Eye (tissue), 1 donor: ENCODE results near the gene ZNF616.
"Not testable (repeated sequence)": the region's sequence is repeated elsewhere in the genome, so short reads cannot be mapped to it uniquely, and the experiment has no call there.

Source experiments
- DNase-seq: peaks from one replicate; pipeline ENCODE4 v3.0.0-alpha.2; 2015

The ZNF616 gene

DNA sequence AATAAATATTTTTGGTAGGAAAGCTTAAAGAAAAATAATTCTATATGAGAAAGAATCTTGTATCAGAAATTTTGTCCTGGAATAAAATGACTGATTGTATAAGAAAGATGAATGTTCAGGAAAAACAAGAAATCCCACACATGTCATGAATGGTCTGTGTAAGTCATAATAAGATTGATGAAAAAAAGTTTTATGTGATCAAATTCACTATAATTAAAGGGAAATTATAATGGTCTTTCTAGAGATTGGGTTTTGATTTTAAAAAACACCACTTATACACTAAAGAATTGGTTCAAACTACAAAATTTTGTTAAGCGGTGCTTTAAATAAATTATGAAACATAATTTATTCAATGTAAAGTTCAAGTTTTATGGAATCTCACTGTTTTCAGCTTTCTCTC, 37.0 kb downstream of the ZNF616 start:
- no peak for DNase-seq

- no peak for DNase-seq
Observed at GRCh38 chr19:52101866-52102562, 37.7 kb downstream of the ZNF616 start.

- no peak for DNase-seq
Observed at GRCh38 chr19:52099497-52100138, 40.1 kb downstream of the ZNF616 start.

DNA sequence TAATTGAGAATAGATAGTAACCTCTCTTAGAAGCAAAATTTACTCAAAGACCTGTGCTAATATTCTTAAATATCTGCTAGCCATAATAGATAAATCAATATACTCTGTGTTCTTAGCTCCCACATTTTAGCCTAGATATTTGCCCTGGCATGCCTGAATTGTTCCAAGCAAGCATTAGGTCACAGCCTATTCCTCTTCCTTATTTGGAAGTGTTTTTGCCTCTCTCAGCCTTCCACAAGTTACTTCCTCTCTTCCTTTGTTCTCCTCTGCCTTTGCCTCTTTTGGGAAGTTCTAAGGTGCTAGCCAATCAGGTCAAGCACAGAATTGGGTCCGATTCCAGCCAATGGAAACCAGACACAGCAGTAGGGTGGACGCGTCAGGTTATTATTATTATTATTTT, 43.3 kb downstream of the ZNF616 start:
- not testable (repeated sequence) for DNase-seq

GRCh38 chr19:52095172-52096014, 44.3 kb downstream of the ZNF616 start, which contains the start of gene ZNF841:
Gene ZNF841 (minus strand): TSS chr19:52095765. CDS start chr19:52084801, 10,964 bp downstream.
- DNase-seq, result peak; percentile 95

DNA sequence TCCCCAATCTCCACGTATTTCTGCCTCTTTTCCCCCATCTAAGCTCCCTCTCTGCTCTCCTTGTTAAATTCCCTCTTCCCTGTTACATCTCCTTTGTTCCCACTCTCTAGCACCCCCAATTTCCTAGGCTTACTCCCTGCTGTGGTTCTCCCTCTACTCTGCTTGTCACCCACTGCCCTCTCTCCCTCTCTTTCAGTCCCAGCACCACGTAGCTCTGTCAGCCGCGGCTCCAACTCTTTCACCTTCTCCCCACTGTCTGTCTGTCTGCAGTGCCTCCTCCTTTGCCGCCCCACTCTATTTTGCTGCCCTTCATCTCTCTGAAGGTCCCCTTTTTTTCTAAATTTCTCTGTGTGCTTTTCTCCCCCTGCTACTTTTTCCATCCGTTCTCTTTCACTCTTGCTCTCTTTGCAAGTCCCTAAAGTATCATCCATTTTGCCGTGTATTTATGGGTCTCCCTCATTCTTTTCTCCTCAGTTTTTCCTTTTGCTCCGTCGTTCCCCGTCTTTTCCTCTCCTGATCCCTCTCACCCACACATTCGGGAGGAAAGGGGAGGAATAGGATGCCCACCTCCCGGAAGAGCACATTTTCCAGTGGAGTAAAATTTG, 45.1 kb downstream of the ZNF616 start:
- no peak for DNase-seq

DNA sequence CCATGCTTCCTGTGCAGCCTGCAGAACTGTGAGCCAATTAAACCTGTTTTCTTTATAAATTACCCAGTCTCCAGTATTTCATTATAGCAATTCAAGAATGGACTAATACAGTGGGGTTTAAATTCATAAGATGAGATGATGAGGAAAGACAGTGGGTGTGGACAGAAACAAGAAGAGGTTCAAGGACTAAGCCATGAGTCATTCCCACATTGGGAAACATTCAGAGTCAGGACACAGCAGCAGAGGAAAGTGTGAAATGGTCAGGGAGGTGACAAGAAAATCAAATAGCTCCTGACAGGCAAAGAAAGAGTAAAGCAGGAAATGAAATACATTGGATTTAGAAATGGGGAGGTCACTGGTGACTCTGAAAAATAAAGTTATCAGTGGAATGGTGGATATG, 53.3 kb downstream of the ZNF616 start:
- DNase-seq, result no peak

DNA sequence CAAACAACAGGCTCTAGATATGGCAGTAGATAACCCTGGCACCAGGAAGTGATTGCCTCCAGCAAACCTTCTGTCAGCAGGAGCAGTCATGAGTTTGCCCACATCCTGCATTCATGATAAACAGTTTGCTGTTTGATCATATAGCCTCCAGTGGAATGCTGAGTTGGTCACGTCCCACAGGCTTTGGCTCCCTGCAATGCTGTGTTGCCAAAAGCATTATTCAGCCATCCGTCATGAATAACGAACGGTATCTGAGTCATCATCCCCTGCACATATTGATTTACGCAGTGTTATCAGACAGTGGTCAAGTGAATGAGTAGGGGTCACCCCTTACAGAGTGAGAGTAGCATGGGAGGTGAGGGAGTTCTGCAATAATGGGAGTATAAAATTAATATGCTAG, 69.2 kb downstream of the ZNF616 start:
- DNase-seq, result no peak

- DNase-seq, result no peak
Observed at GRCh38 chr19:52069653-52070052, 70.1 kb downstream of the ZNF616 start.

- DNase-seq, result no peak
Observed at GRCh38 chr19:52066258-52066863, 73.4 kb downstream of the ZNF616 start.

DNA sequence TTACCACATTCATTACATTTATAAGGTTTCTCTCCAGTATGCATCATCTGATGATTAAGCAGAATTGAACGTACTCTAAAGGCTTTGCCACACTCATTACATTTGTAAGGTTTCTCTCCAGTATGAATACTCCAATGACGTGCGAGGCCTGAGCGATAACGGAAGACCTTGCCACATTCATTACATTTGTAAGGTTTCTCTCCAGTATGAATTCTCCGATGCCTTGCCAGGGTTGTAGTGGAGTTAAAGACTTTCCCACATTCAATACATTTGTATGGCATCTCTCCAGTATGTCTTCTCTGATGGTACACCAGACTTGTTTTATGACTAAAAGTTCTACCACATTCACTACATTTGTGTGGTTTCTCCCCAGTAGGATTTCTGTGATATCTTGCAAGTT, 74.3 kb downstream of the ZNF616 start:
- DNase-seq, result no peak
